ENCODE measurements around the gene EME2. TPM values are rescaled to one million over a fixed set of nuclear protein-coding genes. Genes with fewer than 3 reads are reported as not detected.

Gene EME2
- total and polyA plus RNA-seq, 2 experiments from 2014 or later = 4.1 to 15.0 TPM

DNA sequence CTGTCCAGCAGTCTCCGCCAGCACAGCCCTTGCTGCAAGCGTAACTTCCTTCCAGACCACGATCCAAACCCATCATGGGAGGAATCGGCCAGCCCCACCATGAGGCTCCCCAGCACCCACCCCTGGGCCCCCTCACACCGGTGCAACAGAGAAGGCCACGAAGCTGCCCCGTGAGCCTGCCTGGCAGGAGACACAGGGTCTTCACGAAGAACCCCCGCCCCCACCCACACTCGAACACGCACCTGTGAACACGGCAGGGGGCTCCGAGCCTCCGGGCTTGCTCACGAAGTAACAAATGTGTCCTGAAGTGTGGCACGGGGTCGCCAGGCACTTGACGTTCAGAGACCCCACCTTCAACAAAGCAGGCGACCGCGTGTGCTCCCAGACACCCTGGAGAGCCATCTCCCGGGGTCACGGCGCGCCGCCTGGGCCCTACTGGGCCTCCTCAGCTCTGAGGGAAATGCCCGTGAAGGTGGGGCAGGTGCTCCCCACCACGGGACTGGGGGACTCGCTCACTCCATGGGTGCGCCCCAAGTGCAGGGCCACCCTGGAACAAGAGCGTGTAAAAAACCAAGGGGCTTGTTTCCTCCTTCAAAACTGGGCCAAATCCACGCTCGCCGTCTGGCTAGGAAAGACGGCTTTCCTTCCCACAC, 46.4 kb downstream of the EME2 start:
- no peaks in the 10 kb centered on the region for H3K4me1 Mint-ChIP-seq
- H3K9me3 Mint-ChIP-seq = no peaks in the 10 kb centered on the region
- H3K27me3 Mint-ChIP-seq (ENCODE audit: insufficient read depth, low read depth, poor library complexity) = no peaks in the 10 kb centered on the region
- H3K4me3 ChIP-seq = no peak overlapping the region
- H2AFZ ChIP-seq = no peak overlapping the region
- no peak overlapping the region for H3K27ac ChIP-seq (ENCODE audit: low read depth)
- H3K27ac Mint-ChIP-seq = no peak overlapping the region
- H3K27me3 ChIP-seq (ENCODE audit: insufficient read depth) = no peaks in the 10 kb centered on the region
- H3F3A ChIP-seq (replicated peaks; ENCODE audit: low read depth) = no peaks in the 10 kb centered on the region
- no peak overlapping the region for H3K4me3 Mint-ChIP-seq
- no peaks in the 10 kb centered on the region; the same call in 1 of the 2 replicates for H4K20me1 ChIP-seq (replicated peaks; ENCODE audit: insufficient read depth)
- H3K4me2 ChIP-seq = no peak overlapping the region
- H3K4me1 ChIP-seq (ENCODE audit: insufficient read depth) = no peaks in the 10 kb centered on the region
- no peak for TF ChIP-seq NANOG (IDR thresholded peaks at IDR 0.05; ENCODE audit: borderline replicate concordance)
- TF ChIP-seq, protein P1, sequence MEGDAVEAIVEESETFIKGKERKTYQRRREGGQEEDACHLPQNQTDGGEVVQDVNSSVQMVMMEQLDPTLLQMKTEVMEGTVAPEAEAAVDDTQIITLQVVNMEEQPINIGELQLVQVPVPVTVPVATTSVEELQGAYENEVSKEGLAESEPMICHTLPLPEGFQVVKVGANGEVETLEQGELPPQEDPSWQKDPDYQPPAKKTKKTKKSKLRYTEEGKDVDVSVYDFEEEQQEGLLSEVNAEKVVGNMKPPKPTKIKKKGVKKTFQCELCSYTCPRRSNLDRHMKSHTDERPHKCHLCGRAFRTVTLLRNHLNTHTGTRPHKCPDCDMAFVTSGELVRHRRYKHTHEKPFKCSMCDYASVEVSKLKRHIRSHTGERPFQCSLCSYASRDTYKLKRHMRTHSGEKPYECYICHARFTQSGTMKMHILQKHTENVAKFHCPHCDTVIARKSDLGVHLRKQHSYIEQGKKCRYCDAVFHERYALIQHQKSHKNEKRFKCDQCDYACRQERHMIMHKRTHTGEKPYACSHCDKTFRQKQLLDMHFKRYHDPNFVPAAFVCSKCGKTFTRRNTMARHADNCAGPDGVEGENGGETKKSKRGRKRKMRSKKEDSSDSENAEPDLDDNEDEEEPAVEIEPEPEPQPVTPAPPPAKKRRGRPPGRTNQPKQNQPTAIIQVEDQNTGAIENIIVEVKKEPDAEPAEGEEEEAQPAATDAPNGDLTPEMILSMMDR (conservative IDR thresholded peaks at IDR 0.05; ENCODE audit: low read depth in 2 of 2) = no peak
- TF ChIP-seq, protein P2, sequence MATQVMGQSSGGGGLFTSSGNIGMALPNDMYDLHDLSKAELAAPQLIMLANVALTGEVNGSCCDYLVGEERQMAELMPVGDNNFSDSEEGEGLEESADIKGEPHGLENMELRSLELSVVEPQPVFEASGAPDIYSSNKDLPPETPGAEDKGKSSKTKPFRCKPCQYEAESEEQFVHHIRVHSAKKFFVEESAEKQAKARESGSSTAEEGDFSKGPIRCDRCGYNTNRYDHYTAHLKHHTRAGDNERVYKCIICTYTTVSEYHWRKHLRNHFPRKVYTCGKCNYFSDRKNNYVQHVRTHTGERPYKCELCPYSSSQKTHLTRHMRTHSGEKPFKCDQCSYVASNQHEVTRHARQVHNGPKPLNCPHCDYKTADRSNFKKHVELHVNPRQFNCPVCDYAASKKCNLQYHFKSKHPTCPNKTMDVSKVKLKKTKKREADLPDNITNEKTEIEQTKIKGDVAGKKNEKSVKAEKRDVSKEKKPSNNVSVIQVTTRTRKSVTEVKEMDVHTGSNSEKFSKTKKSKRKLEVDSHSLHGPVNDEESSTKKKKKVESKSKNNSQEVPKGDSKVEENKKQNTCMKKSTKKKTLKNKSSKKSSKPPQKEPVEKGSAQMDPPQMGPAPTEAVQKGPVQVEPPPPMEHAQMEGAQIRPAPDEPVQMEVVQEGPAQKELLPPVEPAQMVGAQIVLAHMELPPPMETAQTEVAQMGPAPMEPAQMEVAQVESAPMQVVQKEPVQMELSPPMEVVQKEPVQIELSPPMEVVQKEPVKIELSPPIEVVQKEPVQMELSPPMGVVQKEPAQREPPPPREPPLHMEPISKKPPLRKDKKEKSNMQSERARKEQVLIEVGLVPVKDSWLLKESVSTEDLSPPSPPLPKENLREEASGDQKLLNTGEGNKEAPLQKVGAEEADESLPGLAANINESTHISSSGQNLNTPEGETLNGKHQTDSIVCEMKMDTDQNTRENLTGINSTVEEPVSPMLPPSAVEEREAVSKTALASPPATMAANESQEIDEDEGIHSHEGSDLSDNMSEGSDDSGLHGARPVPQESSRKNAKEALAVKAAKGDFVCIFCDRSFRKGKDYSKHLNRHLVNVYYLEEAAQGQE (IDR thresholded peaks at IDR 0.05; ENCODE audit: unreplicated experiment) = no peak
- TF ChIP-seq ZNF331 (CRISPR knock-in tag; IDR thresholded peaks at IDR 0.05; ENCODE audit: low read depth) = no peak
- TF ChIP-seq EZH2phosphoT487 (IDR thresholded peaks at IDR 0.05; ENCODE audit: unreplicated experiment) = no peak
- TF ChIP-seq CREB1 (CRISPR knock-in tag; IDR thresholded peaks at IDR 0.05; ENCODE audit: low read depth) = no peak
- no peak for TF ChIP-seq POLR2AphosphoS5 (IDR thresholded peaks at IDR 0.05; ENCODE audit: low read depth)
- no peak for TF ChIP-seq STAT1 (IDR thresholded peaks at IDR 0.05; ENCODE audit: unreplicated experiment)
- TF ChIP-seq EZH2 (IDR thresholded peaks at IDR 0.05; ENCODE audit: low read depth, unreplicated experiment) = no peak
- no peak for TF ChIP-seq ZNF114 (CRISPR knock-in tag; IDR thresholded peaks at IDR 0.05)
- TF ChIP-seq, protein P3, sequence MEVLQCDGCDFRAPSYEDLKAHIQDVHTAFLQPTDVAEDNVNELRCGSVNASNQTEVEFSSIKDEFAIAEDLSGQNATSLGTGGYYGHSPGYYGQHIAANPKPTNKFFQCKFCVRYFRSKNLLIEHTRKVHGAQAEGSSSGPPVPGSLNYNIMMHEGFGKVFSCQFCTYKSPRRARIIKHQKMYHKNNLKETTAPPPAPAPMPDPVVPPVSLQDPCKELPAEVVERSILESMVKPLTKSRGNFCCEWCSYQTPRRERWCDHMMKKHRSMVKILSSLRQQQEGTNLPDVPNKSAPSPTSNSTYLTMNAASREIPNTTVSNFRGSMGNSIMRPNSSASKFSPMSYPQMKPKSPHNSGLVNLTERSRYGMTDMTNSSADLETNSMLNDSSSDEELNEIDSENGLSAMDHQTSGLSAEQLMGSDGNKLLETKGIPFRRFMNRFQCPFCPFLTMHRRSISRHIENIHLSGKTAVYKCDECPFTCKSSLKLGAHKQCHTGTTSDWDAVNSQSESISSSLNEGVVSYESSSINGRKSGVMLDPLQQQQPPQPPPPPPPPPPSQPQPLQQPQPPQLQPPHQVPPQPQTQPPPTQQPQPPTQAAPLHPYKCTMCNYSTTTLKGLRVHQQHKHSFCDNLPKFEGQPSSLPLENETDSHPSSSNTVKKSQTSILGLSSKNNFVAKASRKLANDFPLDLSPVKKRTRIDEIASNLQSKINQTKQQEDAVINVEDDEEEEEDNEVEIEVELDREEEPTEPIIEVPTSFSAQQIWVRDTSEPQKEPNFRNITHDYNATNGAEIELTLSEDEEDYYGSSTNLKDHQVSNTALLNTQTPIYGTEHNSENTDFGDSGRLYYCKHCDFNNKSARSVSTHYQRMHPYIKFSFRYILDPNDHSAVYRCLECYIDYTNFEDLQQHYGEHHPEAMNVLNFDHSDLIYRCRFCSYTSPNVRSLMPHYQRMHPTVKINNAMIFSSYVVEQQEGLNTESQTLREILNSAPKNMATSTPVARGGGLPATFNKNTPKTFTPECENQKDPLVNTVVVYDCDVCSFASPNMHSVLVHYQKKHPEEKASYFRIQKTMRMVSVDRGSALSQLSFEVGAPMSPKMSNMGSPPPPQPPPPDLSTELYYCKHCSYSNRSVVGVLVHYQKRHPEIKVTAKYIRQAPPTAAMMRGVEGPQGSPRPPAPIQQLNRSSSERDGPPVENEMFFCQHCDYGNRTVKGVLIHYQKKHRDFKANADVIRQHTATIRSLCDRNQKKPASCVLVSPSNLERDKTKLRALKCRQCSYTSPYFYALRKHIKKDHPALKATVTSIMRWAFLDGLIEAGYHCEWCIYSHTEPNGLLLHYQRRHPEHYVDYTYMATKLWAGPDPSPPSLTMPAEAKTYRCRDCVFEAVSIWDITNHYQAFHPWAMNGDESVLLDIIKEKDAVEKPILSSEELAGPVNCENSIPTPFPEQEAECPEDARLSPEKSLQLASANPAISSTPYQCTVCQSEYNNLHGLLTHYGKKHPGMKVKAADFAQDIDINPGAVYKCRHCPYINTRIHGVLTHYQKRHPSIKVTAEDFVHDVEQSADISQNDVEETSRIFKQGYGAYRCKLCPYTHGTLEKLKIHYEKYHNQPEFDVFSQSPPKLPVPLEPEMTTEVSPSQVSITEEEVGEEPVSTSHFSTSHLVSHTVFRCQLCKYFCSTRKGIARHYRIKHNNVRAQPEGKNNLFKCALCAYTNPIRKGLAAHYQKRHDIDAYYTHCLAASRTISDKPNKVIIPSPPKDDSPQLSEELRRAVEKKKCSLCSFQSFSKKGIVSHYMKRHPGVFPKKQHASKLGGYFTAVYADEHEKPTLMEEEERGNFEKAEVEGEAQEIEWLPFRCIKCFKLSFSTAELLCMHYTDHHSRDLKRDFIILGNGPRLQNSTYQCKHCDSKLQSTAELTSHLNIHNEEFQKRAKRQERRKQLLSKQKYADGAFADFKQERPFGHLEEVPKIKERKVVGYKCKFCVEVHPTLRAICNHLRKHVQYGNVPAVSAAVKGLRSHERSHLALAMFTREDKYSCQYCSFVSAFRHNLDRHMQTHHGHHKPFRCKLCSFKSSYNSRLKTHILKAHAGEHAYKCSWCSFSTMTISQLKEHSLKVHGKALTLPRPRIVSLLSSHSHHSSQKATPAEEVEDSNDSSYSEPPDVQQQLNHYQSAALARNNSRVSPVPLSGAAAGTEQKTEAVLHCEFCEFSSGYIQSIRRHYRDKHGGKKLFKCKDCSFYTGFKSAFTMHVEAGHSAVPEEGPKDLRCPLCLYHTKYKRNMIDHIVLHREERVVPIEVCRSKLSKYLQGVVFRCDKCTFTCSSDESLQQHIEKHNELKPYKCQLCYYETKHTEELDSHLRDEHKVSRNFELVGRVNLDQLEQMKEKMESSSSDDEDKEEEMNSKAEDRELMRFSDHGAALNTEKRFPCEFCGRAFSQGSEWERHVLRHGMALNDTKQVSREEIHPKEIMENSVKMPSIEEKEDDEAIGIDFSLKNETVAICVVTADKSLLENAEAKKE (CRISPR knock-in tag; IDR thresholded peaks at IDR 0.05) = no peak
- TF ChIP-seq JUNB (IDR thresholded peaks at IDR 0.05; ENCODE audit: unreplicated experiment) = no peak
- TF ChIP-seq, protein P4, sequence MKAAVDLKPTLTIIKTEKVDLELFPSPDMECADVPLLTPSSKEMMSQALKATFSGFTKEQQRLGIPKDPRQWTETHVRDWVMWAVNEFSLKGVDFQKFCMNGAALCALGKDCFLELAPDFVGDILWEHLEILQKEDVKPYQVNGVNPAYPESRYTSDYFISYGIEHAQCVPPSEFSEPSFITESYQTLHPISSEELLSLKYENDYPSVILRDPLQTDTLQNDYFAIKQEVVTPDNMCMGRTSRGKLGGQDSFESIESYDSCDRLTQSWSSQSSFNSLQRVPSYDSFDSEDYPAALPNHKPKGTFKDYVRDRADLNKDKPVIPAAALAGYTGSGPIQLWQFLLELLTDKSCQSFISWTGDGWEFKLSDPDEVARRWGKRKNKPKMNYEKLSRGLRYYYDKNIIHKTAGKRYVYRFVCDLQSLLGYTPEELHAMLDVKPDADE (IDR thresholded peaks at IDR 0.05) = no peak
- ATAC-seq (no peak), DNase-seq (ENCODE audit: low spot score) (no peak)
- H3K36me3 Mint-ChIP-seq (ENCODE audit: low read depth) = peaks cover 6% of the 10 kb centered on the region; the same call in 2 of the 3 replicates
- H3K36me3 ChIP-seq (ENCODE audit: insufficient read depth) = no peaks in the 10 kb centered on the region
- no peaks in the 10 kb centered on the region for H3K9me2 ChIP-seq (ENCODE audit: insufficient read depth)
- H3K79me2 ChIP-seq (replicated peaks; ENCODE audit: insufficient read depth) = no peaks in the 10 kb centered on the region

All from GM23338 (cell line).